HG03565 (cell line): ENCODE results near the gene PVALB.
"Not testable (repeated sequence)": the region's sequence is repeated elsewhere in the genome, so short reads cannot be mapped to it uniquely, and the experiment has no call there.

ENCODE experiments used
- ATAC-seq: cut with Tn5 transposase; IDR thresholded peaks from one replicate; pipeline ENCODE4 v1.9.1; 2021; ENCODE audit warnings: mild to moderate bottlenecking, moderate library complexity; ENCODE audit not compliant: unreplicated experiment

PVALB gene

GRCh38 chr22:36758792-36759271 lies 58.0 kb downstream of the PVALB start:
- no peak for ATAC-seq

DNA sequence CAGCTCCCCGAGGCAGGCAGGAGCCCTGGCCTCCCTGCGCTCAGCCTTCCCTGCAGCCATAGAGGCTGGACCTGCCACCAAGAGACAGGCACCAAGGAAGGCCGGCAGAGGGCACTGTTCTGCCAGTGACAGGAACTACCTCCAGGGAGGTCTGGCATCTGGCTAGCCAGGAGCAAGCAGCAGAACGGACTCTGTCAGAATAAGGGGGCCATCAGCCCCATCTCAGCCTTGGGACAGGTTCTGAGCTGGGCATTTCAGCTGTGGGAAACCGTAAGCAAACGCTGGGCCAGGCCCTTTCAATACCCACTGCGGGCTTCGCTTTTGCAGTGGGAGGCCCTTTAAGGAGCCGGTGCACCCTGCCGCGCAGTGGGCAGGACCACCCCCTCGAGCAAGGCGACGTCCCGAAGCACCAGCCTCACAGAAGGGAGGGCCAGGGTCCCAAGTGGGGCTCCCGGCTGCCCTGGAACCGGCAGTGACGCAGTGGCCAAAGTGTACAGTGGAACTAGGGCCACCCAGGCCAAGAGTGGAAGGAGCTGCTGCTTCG lies 59.1 kb downstream of the PVALB start:
- no peak for ATAC-seq

DNA sequence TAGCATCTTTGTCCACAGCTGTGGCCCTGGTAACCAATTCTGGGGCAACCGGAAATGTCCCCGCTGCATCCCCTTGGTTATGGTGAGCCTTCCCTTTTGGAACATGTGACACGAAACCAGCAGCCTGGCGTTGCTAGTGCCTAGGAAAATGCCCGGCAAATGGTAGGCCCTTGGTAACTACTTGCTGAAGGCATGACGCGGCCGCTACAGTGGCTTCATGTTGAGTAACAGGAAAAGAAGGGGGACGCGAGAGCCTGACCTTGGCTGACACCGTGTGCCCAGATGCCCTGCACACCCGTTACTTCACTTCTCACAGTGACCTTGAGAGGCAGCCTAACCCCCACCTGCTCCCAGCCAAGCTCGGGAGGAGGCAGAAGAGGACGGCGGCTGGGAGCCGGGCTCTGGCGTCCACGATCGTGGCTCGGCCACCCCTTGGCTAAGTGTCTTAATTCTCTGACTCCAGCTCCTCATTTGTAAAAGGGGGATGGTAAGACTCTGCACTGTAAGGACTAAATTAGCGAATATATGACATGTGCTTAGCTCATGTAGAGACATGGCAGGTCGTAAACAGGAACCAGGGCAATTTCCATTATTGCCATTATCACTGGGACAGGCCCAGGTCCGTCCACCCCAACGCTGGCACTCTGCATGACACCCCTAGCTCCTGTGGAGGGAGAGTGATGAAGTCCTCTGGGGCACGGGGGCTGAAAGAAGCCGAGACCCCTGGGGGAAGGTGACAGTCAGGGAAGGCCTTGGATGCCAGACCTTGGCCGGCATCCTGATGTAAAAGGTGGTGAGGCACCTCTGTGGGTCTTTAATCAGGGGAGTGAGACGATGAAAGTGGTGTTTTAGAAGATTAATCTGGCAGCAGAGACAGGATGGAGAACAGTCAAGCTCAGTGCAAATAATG lies 59.8 kb downstream of the PVALB start:
- no peak for ATAC-seq

DNA sequence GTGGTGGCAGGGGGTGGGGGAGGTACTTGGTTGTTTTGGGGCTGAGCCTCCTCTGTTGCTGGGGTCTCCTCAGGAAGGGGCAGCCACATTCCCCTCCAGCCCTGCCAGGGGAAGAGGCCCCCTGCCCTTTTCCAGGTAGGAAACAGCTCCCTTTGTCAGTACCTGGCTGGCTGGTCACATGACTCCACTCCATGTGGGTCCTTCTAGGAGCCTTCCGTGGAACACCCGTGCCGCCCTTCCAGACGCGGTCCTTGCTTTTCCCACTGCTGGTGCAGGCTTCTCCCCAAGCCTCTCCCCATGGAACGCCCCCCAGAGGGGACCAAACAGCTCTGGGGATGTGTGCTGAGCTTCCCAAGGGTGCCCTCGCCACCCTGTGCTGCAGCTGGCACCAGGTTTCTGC lies 60.8 kb downstream of the PVALB start:
- ATAC-seq: no peak

GRCh38 chr22:36755316-36755715 lies 61.5 kb downstream of the PVALB start:
- ATAC-seq: no peak

DNA sequence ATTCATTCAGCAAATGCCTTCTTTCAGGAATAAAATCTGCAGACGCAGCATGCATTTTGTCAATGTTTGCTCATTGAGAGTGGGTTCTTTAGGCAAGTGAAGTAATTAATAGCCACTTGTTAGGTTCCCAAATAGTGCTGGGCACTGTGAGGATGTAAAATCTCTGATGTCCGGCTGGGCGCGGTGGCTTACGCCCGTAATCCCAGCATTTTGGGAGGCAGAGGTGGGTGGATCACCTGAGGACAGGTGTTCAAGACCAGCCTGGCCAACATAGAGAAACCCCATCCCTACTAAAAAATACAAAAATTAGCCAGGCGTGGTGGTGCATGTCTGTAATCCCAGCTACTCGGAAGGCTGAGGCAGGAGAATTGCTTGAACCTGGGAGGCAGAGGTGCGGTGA lies 62.0 kb downstream of the PVALB start:
- ATAC-seq: not testable (repeated sequence)

DNA sequence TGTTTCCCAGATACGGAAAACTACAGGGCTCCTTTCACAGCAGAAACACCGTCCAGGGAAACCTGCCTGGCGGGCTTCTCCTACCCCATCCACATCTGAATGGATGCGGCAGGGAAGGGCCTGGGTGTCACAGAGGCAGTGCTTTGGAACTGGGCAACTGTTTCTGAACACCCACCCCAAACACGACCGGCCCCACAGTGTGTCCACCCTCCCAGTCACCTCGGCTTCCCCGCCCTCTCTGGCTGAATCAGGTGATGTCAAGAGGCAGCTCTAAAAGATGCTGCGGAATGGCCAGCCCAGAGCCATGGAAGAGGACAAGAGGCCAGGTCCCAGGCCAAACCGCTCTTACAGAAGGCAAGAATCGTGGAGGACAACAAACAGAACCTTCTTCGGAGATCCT lies 62.9 kb downstream of the PVALB start:
- ATAC-seq: no peak

GRCh38 chr22:36753120-36753802 lies 63.6 kb downstream of the PVALB start:
- no peak for ATAC-seq
